ENCODE results near the gene ANKRD44.

- TF ChIP-seq, protein P1, sequence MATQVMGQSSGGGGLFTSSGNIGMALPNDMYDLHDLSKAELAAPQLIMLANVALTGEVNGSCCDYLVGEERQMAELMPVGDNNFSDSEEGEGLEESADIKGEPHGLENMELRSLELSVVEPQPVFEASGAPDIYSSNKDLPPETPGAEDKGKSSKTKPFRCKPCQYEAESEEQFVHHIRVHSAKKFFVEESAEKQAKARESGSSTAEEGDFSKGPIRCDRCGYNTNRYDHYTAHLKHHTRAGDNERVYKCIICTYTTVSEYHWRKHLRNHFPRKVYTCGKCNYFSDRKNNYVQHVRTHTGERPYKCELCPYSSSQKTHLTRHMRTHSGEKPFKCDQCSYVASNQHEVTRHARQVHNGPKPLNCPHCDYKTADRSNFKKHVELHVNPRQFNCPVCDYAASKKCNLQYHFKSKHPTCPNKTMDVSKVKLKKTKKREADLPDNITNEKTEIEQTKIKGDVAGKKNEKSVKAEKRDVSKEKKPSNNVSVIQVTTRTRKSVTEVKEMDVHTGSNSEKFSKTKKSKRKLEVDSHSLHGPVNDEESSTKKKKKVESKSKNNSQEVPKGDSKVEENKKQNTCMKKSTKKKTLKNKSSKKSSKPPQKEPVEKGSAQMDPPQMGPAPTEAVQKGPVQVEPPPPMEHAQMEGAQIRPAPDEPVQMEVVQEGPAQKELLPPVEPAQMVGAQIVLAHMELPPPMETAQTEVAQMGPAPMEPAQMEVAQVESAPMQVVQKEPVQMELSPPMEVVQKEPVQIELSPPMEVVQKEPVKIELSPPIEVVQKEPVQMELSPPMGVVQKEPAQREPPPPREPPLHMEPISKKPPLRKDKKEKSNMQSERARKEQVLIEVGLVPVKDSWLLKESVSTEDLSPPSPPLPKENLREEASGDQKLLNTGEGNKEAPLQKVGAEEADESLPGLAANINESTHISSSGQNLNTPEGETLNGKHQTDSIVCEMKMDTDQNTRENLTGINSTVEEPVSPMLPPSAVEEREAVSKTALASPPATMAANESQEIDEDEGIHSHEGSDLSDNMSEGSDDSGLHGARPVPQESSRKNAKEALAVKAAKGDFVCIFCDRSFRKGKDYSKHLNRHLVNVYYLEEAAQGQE (IDR thresholded peaks at IDR 0.05; ENCODE audit: insufficient read depth in 1 of 2, low read depth in 2 of 2, low read length in 1 of 2) = no peak
- TF ChIP-seq, protein P2, sequence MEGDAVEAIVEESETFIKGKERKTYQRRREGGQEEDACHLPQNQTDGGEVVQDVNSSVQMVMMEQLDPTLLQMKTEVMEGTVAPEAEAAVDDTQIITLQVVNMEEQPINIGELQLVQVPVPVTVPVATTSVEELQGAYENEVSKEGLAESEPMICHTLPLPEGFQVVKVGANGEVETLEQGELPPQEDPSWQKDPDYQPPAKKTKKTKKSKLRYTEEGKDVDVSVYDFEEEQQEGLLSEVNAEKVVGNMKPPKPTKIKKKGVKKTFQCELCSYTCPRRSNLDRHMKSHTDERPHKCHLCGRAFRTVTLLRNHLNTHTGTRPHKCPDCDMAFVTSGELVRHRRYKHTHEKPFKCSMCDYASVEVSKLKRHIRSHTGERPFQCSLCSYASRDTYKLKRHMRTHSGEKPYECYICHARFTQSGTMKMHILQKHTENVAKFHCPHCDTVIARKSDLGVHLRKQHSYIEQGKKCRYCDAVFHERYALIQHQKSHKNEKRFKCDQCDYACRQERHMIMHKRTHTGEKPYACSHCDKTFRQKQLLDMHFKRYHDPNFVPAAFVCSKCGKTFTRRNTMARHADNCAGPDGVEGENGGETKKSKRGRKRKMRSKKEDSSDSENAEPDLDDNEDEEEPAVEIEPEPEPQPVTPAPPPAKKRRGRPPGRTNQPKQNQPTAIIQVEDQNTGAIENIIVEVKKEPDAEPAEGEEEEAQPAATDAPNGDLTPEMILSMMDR (IDR thresholded peaks at IDR 0.05) = no peak
Measured at GRCh38 chr2:197268786-197269584, 41.6 kb downstream of the ANKRD44 start.
